NCI-H1436 (cell line): Measurements from ENCODE around the gene BTG2.

Source experiments
- DNase-seq: peaks from one replicate; lab custom pipeline; 2025; lab: John Stamatoyannopoulos, UW

The BTG2 gene

DNA sequence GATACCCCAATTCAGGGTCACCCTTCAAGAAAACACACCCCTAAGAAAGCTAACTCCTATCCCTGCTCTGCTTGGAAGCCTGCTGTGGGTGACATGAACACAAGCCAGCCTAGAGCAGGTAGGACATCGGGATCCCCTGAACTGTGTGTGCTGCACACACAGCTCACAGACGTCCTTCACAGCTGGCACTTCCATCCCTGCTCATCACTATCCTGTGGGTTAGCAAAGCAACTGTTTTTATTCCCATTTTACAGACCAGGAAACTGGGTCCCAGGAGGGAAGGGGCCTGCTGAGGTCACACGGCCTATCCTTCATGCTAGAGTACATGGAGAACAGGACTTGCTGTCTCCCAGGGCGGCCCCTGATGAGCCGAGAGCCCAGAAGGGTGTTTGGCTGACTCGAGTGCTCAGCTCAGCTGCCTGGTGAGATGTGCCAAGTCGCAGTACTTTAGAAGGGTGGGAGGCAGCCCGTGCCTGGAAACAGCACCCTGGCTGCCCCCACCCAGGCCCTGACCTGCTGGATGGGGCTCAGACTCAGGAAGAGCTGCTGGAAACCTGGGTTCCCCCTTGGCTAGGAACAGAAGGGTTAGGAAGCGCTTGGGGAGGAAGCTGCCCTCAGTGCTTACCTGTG is 28.3 kb upstream of the BTG2 start:
- no peak for DNase-seq

DNA sequence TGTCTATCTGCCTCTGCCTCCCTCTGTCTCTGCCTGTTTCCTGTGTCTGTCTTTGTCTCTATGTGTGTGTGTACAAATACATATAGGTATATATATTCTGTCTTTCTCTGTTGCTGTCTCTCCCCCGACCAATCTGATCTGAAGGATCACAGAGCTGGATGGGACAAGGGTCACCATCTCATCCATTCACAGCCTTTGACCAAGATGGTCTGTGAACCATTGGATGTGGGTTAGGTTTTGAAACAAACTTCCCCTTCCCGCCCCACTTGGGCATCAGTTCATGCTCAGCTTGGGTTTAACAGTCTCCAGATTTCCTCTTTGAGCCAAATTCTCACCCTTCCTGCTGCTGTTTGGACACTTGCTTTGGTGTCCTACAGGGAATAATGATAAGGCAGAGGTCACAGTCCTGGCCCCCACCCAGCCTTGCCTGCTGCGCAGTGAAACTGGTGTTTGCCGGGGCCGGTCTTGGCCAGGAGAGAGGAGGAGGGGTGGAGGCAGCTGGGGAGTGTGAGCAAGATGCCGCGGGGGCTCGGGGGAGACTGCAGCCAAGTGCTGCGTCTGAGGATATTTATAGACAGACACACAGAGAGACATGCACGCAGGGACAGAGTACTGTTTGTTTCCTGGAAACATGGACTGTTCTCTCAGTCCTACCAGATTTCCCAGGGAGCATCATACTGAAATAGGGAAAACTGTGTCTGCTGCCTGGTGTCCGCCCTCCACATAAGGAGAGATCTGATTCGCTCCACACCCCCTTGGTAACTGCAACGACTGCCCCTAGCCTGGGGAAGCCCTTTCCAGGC is 27.0 kb upstream of the BTG2 start:
- peak; percentile 52 for DNase-seq

DNA sequence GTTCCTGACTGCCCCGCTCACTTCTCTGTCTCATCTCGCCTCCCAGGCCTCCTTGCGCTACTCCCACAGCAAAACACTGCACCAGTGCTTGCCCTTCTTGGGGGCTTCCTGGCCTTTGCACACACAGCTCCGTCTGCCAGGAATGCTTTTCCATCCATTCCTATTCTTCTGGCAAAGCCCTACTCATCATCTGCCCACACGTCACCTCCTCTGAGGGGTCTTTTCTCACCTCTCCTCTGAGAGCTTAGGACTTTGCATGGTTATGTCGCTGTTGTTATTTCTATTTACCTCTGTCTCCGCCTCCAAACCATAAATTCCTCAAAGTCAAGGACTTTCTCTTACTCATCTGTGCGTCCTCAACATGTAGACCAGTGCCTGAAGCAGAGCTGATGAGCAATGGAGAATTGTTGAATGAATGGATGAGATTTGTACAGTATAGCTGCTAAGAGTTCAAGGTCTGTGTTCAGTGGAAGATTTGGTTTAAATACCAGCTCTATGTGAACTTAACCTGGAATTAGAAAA is 26.4 kb upstream of the BTG2 start:
- DNase-seq, result no peak

DNA sequence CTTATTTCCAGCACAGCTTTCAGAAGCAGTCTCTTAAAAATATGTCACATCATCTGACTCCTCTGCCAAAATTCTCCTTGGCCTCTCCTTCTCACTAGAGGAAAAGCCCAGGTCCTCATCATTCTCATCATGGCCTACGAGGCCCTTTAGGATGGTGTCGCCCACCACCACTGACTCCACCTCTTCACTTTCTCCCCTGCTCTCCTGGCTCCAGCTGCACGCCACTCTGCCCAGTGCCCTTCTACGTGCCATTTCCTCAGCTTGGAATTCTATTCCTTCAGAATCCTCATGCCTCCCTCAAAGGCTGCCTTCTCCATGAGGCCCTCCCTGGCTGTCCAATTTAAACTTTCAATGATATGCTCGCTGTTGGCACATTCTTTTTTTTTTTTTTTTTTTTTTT is 25.3 kb upstream of the BTG2 start:
- DNase-seq, result no peak

DNA sequence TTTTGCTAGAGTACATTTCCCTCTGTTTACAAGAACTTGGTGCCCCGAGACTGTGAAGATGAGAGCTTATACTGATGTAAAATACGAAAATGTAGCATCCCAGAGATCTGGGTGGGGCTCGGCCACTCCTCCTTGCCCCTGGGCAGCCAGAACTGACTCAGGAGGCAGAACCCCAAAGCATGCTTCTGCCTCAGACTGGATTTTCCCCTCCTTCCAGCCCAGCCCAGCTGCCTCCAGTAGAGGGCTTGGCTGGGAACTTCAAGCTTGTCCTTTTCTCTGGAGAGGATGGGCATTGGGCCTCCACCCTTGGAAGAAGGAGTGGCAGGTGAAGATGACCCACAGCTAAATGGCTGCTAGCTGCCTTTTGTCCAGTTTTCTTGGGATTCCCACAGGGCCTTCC is 24.3 kb upstream of the BTG2 start:
- no peak for DNase-seq

DNA sequence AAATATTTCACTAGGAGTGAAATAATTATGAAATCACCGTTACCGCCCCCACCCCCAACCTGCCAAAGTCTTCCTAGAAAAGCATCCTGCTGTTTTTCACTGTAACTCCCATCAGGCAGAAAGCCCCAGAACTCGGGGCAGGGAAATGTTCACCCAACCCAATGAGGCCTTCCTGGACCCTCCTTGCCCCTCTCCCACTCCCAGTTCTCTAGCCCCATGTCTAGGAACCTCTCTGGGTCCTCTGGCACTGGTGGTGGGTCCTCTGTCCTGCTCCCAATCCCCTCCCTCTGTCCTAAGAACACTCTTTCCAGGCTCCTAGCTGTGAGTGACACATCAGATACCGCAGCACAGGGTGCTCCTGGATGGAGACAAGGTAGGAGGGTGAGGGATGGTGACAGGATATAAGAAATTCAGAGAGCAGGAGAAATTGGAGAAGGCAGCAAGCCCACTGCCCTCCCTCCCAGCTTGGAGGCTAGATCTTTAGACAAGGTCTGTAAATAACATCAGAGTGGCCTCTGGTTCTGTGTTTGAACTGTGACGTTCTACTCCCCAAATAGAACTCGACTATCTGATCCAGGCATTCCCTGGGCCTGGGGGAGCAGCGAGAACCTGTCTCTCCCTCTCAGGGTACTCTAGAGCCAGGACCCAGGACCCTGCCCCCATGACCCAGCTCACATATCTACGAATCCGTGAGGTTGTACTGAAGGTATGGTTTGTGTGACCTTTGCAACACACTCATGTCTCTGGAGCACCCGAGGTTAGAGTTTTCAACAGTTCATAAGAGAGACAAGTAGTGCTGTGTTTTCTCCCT is 23.3 kb upstream of the BTG2 start:
- no peak for DNase-seq

DNA sequence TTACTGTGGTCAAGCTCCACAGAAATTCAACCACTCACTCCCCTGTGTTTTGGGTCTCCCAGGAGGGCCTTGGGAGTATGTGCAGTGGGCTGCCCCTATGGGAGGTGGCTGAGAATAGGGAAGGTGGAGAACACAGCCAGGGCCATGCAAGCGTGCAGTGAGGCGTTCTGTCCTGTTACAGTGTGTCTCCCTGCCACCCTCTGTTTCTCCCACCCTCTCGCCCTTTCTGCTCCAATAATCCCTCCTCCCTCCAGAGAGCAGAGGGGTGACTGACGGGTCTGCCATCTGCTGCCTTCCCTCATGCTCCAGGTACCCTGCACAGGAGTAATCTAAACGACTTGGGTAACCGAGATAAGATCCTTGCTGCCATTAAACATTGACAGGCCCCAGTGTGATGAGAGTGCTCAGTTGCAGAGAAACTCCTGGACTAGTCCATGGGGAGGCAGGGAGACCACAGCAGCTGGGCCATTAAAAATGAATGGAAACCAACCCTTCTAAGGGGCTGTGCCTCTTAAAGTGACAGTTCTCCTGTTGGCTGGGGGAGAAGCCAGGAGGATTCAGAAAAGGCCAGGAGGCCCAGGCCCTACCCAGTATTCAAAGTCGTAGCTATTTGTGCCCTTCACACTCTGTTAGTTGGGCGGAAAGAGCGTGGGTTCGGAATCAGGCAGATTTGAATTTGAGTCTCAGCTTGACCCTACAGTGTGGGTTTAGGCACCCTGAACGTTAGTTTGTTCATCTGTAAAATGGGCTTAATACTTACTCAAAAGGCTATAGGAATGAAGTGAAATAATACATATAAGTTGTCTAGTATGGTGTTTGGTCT is 22.4 kb upstream of the BTG2 start:
- DNase-seq, result peak; percentile 47

DNA sequence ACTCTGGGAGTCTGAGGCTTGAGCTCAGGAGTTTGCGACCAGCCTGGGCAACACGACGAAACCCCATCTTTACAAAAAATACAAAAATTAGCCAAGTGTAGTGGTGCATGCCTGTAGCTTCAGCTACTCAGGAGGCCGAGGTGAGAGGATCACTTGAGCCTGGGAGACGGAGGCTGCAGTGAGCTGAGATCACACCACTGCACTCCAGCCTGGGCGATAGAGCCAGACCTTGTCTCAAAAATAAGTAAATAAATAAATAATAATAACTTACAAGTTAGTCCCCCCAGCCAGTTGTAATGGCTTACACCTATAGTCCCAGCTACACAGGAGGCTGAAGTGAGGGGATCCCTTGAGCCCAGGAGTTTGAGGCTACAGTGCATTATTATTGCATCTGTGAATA is 21.7 kb upstream of the BTG2 start:
- DNase-seq, result no peak

DNA sequence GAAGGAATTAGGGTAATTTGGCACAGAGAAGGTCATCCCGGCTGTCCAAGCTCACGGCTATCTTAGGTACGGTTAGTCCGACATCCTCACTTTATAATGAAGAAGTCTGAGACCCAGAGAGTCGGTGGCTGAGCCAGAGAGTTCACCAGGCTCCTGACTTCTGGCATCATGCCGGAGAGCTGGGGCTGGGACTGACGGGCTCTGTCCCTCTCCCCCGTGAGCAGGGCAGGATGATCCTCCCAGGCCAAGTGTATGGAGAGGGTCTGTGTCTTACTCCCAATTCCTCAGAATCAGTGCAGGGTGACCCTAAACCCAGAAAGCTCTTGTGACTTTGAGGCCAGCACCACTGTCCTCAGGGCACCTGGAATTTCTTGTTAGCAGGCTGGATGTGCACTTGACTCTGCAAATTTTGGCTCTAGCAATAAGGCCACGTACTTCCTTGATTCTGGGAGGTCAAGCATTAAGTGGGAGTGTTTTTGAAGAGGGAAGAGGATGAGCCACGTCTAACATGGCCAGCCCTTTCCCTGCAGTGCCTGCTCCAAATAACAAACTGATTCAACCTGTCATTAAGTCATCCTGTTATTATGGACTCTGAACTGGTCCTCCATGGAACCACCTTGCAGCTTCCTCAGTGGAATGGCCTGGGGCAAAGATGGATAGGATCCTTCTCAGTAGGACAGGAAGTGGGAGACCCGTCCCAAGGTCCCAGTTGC is 20.8 kb upstream of the BTG2 start:
- DNase-seq, result no peak

DNA sequence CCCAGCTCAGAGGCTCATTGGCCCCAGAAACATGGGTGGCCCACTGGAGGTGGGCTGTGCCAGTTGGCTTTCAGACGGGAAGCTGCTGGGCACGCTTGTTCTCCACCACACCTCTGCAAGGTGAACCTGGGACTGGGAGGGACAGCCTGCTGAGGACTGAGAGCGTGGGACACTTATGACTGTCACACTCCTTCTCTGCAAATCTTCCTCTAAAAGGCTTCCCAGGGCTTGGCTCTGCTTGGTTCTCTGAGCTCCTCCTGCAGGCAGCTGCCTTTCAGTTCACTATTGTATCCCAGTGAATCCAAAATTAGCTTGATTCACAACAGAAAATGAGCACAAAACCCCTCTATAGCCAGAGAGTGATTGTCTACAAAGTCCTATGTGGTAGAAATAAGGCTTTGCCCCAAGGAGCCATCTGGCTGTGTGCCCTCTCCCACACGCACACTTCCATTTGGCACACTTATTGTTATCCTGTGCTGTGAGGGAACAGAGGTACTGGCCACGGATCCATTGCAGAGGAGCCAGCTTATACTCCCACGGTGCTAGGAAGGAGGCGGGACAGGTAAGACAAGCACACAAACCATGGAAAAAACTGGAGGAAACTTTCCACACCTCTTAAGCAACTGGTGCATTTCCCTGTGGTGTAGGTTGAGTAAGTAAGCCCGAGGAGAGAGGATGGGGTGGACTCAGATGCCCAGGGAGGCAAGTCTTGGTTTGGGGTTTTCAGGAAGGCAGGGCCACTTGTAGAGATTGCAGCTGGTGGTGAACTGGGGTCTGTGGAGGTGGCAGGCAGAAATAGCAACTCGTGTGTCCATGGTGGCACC is 18.9 kb upstream of the BTG2 start:
- no peak for DNase-seq

DNA sequence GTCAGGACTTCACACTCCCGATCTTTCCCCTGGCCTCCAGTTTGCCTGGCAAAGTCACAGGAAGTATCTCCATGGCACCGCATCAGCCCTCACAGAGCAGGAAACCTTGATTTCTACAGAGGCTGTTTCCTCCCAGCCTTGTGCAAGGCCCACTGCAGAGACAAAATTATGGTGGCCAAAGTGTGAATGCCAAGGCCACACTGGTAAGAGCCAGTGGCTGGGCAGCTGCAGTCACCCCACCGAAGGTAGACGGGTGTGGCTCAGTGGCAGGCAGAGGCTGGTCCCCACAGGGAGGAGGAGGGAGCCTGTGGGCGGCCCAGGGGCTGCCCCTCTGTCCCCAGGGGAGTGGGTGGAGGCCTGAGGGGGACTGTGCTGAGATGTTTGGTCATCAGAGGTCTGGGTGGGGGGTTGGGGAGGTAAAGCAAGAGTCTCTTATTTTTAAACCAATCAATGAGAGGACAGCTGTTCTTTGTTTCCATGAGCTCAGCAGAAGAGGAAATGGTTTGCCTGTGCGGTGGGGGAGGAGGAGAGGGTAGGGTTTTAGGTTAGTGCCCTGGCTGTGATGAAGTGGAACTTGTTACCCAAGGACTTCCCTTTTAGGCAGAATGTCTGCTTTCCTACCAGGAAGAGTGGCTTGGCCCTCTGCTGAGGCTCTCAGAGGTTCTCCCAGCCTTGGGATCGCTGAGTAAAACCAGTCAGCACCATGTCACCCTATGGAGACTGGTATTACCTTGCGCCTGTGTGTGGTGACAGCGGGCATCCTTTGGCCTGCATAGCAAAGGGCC is 18.0 kb upstream of the BTG2 start:
- peak; percentile 79 for DNase-seq

DNA sequence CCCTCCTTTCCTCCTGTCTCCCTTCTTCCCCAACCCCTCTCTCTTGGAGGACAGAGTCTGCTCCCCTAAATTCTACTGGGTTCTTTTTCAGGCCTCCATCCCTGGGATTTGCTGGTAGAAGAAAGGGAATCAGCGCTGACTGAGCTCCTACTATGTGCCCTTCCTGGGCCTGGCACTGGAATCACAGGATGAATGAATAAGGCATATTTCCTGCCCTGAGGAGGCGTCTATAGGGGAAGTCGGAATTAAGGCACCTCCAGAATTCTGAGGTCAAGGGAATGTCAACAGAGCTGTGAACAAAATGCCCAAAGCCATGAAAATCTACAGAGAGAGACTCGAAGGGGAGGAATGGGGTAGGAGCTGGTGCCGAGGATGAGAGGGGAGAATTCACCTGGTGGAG is 17.4 kb upstream of the BTG2 start:
- no peak for DNase-seq

DNA sequence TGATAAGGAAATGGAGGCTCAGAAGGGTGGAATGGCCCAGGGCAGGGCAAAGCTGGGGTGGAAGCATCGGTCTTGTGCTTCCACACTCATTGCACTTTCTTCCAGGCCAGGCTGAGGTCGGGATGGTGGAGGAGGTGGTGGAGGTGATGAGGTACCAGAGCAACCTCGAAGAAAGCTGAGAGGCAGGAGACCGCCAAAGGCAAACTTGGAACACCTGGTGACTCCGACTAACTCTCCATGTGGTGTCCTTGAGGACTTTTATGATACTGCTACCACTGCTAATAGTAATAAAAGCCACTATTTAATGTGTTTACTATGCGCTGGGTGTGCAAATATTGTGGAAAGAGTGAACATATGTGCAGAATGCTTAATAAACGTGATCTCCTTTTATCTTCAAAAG is 16.9 kb upstream of the BTG2 start:
- DNase-seq, result no peak

DNA sequence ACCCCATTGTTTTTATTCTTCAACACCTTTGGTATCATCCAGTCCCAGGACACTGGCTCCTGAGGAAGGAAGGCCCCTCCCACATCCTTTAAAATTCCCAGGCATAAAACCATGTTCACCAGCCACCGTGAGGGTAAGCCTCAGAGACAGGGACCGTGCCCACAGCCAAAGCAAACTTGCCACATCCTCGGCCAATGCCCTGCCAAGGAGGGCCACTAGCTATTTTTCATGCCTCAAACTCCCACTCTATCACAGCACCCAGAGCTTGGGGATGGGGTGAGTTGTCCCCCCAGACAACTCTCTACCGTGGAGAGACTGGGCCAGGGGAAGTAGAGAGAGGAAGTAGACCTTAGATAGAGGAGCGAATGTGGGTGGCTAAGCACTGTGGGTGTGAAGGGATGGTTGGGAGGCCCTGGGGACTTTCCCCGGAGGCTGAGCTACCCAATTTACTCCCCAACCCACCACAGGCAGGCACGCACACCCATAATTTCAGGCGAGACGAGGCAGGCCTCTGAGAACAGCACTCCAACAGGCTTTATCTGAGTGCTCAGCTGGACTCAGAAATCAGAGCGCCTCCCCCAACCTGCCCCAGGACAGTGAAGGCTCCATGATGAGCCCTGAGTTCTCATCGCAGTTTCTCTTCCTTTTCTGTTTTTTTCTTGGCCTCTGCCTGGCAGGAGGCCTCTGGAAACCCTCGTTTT is 15.9 kb upstream of the BTG2 start:
- DNase-seq, result peak; percentile 94

DNA sequence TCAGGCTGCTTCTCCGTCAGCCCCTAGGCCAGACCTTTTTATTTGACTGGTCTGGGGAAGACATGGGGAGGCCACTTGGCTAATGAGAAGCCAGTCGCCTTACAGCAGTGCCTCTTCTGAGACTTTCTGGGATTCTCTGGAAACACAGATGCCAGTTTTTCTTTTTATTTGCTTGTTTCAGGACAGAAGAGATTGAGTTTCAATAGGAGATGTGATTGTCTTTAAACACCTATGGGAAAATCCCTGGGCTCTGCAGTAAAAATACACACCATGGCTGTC is 15.4 kb upstream of the BTG2 start:
- no peak for DNase-seq

DNA sequence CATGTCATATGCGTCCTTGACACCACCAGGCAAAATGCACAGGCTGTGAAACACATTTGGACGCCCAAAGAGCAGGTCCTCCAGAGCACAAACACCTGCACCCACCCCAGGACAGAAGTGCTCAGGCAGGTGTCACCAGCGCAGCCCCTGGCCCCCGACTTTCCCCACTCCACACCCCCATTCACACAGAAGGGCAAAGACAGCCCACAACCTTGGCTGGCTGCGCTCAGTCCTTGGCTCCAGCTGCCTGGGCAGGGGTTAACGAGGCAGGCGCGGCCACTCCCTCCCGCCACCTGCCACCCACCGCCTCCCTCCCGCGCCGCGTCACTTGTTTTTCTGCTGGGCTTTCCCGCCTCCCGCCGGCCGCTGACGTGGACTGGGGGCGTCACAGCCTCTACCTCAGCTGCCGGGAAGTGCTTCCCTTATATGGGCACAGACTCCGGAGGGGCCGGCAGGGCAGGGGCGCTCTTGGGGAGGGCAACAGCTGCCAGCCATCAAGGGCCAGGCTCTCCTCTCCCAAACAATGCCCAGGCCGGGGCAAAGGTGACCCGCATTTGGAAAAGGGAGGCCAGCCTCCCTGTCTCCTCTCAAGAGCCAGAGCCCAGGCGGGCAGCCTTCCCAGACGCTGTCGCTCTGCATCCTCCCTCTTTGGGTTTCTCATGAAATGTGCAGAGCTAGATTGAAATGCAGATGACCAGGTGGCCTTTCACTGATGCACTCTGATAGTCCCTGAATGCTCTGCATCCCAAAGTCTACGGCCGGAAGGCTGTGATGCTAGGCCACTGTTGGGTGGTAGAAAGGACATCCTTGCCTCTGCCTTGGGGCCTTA is 14.8 kb upstream of the BTG2 start:
- DNase-seq, result peak; percentile 98

DNA sequence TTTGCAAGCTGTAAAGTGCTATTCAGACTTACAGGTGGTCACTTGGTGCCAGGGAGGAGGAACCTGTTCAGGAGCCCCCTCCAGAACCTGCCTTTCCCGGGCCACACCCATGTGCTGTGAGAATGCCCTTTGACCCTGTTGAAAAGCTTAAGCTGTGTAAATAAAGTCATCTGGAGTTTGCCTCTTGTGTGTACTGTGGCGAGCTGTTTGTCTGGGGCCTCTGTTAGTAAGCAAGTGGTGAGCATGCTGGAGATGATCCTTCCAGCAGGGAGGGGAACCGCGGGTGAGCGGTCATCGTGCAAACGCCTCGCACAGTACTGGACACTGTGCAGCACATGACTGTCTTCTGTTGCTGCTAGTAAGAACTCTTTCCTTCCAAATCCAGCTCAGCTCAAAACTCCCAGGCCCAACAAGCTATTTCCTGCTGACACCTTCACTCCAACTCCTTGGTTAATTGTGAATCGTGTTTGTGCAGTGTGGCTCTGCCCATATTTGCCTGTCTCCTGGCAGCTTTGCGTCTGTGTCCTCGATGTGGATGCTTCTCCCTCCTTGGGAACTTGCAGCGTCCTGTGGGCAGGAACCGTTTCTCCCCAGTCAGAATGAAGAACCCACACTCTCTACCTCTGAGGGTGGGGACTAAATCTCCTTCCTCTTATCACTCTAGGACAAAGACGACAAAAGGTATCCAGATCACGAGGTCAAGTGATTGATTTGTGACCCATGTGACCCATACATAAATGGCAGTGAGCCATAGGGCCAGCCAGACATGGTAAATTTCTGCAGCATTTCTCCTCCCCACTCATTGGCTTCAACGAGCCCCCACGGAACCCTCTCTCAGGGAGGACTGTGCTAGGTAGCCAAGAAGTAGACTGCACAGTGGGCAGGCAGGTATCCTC is 13.9 kb upstream of the BTG2 start:
- DNase-seq, result no peak
